ENCODE data around the gene CDC20.

DNA sequence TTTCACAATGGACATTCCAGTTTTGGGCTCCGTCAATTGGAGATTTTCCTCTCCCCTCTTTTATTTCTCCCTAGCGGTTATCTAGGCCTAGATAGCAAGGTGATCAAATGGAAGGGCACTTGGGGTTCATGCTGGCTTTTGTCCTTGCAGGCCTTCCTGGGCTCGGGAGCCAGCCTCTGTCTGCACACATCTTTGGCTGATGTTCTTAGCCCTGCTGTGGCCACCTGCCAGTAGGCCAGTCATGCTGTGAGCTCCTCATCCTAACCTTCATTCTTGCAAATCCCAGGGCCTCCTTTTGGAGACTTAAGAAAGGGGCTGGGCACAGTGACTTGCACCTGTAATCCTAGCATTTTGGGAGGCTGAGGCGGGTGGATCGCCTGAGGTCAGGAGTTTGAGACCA, 44.5 kb upstream of the CDC20 start:
- no peak for TF ChIP-seq HDGF (IDR thresholded peaks at IDR 0.05; ENCODE audit: borderline replicate concordance)
- TF ChIP-seq LEF1 (IDR thresholded peaks at IDR 0.05; ENCODE audit: borderline replicate concordance) = no peak
- no peak for TF ChIP-seq NFRKB (IDR thresholded peaks at IDR 0.05)
- no peak for TF ChIP-seq FOXM1 (IDR thresholded peaks at IDR 0.05; ENCODE audit: borderline replicate concordance)
